Activated B cell treated with CpG ODN at 0.5 μM for 24 hours (primary cell): Measurements from ENCODE around the gene S100A8. TPM values are rescaled to one million over a fixed set of nuclear protein-coding genes. Genes with fewer than 3 reads are reported as not detected.

Experiments
- ATAC-seq: fragments of 200-7000 bp; cut with Tn5 transposase; one replicate; pipeline ENCODE4 v1.10.0; 2021; ENCODE audit warnings: low read depth, mild to moderate bottlenecking, moderate library complexity
- CTCF ChIA-PET: fragments of 350-600 bp; sonication (Branson Sonifier 250); formaldehyde crosslinking; loops from one replicate; lab custom pipeline; 2021; ENCODE audit warnings: antibody characterized with exemption; lab: Charles Lee
- POLR2A ChIA-PET: fragments of 350-600 bp; sonication (Branson Sonifier 250); formaldehyde crosslinking; loops from one replicate; lab custom pipeline; 2021; ENCODE audit warnings: antibody characterized with exemption; lab: Charles Lee
- DNase-seq: peaks from one replicate; pipeline ENCODE4 v3.0.0; 2022
- H3K27ac Mint-ChIP-seq: one replicate; pipeline ENCODE4 v1.8.0; 2020; ENCODE audit warnings: mixed read lengths
- H3K27me3 Mint-ChIP-seq: one replicate; pipeline ENCODE4 v1.8.0; 2021; ENCODE audit warnings: mixed read lengths
- H3K36me3 Mint-ChIP-seq: one replicate; pipeline ENCODE4 v1.8.0; 2021; ENCODE audit warnings: low read depth, mixed read lengths
- H3K4me1 Mint-ChIP-seq: one replicate; pipeline ENCODE4 v1.8.0; 2021; ENCODE audit warnings: mixed read lengths
- H3K4me3 Mint-ChIP-seq: one replicate; pipeline ENCODE4 v1.8.0; 2020; ENCODE audit warnings: mild to moderate bottlenecking, mixed read lengths
- H3K9me3 Mint-ChIP-seq: one replicate; pipeline ENCODE4 v1.8.0; 2020; ENCODE audit warnings: mixed read lengths
- CTCF ChIP-seq: fragments of 200-600 bp; IDR thresholded peaks from one replicate; pipeline ENCODE4 v1.8.0; 2022; ENCODE audit warnings: antibody characterized with exemption, mild to moderate bottlenecking
- intact Hi-C: fragments of 100-400 bp; cut with micrococcal nuclease; formaldehyde crosslinking; loops from one replicate; pipeline ENCODE4 v1.15.1; 2024
- total RNA-seq: library from RNA; stranded (reverse); gene quantifications from 2 replicates; pipeline ENCODE4 v1.2.3, GENCODE V29; 2022

Gene S100A8
- total RNA-seq, 1 donor from 2014 or later: not detected

GRCh38 chr1:153366261-153366660 lies 24.6 kb downstream of the S100A8 start:
- Mint-ChIP-seq H3K4me1 (no peaks in the 10 kb centered on the region), H3K4me3 (no peak overlapping the region), H3K36me3 (no peaks in the 10 kb centered on the region), H3K27me3 (peaks cover 30% of the 10 kb centered on the region), H3K9me3 (no peaks in the 10 kb centered on the region), H3K27ac (no peak overlapping the region)
- DNase-seq (no peak), ATAC-seq (no peak)
- no peak for TF ChIP-seq CTCF
- CTCF ChIA-PET: no interaction called here
- POLR2A ChIA-PET: no interaction called here
- intact Hi-C loops: no loop called here

DNA sequence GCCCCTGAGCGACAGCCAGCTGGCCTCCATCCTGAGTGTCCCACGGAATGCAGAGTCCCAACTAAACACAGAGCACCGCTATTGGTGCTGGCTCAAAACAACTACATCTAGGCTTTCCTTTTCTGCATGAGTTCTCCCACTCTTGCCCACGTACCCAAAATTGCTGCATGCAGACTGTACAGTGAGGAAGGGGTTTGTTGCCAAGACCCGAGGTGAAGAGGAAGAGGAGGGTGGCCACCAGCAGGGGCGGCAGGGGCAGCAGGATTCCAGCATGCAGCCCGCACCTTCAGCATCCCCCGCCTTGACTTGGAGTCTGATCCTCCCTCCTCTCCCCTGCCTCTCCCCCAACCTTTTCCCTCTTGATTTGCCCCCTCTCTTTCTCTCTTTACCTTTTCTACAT lies 25.2 kb downstream of the S100A8 start:
- DNase-seq: no peak
- no peaks in the 10 kb centered on the region for H3K4me1 Mint-ChIP-seq
- no peak overlapping the region for H3K4me3 Mint-ChIP-seq
- intact Hi-C loops: no loop called here
- ATAC-seq: no peak
- H3K27ac Mint-ChIP-seq: no peak overlapping the region
- no peaks in the 10 kb centered on the region for H3K9me3 Mint-ChIP-seq
- ChIA-PET CTCF (no interaction called here), POLR2A (no interaction called here)
- TF ChIP-seq CTCF: no peak
- H3K27me3 Mint-ChIP-seq: peaks cover 30% of the 10 kb centered on the region
- H3K36me3 Mint-ChIP-seq: no peaks in the 10 kb centered on the region

DNA sequence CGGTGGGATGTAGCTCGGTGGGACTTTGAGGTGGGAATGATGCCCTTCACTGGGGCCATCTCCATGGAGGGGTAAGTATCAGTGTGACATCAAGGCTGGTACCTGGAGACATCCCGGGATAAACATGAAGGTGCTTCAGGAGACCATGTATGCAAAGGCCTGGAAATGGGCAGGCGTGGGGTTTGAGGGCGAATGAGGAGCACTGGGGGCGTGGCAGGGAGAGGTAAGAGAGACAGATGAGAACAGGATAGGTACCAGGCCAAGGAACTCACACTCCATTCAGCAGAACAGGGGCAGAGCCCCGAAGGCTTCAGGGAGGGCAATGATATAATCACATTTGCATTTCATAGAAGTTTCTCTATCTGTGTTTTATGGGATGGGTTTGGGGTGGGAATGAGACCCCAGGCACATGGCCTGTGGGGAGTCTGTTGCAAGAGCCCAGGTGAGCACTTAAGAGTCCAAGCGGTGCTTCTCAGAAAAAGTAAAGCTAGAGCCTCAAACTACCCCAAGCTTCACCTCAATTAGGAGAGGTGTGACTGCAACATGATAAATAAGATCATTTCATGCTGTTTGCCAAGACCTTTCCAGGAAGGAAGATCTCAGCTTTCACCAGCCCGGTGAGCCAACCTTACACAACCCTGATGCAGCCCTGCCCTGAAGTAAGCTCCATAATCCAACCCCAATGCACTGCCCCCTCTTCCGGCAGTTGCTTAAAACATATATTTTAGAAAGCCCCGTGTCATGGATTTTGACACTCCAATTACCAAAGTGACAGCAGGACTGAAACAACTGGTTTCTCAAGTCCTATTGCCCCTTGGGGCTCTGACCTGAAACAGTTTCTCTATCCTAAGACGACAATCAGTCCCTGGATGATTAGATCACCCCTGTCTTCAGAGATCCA lies 25.9 kb downstream of the S100A8 start:
- H3K27ac Mint-ChIP-seq: no peak overlapping the region
- no peaks in the 10 kb centered on the region for H3K4me1 Mint-ChIP-seq
- POLR2A ChIA-PET: no interaction called here

DNA sequence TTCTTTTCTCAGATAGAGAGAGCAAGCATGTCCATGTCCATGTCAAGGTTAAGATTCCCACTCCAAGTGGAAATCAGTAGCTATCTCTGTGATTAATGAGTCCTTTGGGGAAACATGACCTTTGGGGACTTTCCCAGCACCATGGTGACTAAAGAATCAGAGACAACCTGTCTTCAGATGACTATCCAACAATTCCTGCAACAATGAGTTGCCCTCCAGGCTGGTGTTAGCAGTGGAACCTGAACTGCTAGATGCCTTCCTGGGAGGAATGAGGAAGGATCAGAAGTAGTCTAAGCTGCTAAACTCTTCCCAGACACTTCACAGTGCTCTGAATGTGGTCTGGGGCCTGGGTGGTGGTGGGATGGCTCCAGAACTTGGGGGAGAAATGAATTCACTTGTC lies 26.7 kb downstream of the S100A8 start:
- ChIA-PET CTCF (no interaction called here), POLR2A (no interaction called here)
- Mint-ChIP-seq H3K4me3 (no peak overlapping the region), H3K36me3 (no peaks in the 10 kb centered on the region), H3K4me1 (no peaks in the 10 kb centered on the region), H3K27me3 (peaks cover 27% of the 10 kb centered on the region), H3K9me3 (no peaks in the 10 kb centered on the region), H3K27ac (no peak overlapping the region)
- DNase-seq (no peak), ATAC-seq (no peak)
- no peak for TF ChIP-seq CTCF
- intact Hi-C loops: no loop called here

More for the DNA sequence above, 25.9 kb downstream of the S100A8 start:
- TF ChIP-seq CTCF: no peak
- DNase-seq: no peak
- no peaks in the 10 kb centered on the region for H3K36me3 Mint-ChIP-seq
- CTCF ChIA-PET: no interaction called here
- no peak for ATAC-seq
- peaks cover 27% of the 10 kb centered on the region for H3K27me3 Mint-ChIP-seq
- intact Hi-C loops: no loop called here
- no peak overlapping the region for H3K4me3 Mint-ChIP-seq
- H3K9me3 Mint-ChIP-seq: no peaks in the 10 kb centered on the region

- Mint-ChIP-seq H3K27ac (no peak overlapping the region), H3K4me1 (no peaks in the 10 kb centered on the region), H3K4me3 (no peak overlapping the region), H3K36me3 (no peaks in the 10 kb centered on the region), H3K27me3 (peaks cover 27% of the 10 kb centered on the region), H3K9me3 (no peaks in the 10 kb centered on the region)
- POLR2A ChIA-PET: no interaction called here
- intact Hi-C loops: no loop called here
- CTCF ChIA-PET: no interaction called here
- TF ChIP-seq CTCF: no peak
- DNase-seq (no peak), ATAC-seq (no peak)
Measured at GRCh38 chr1:153363641-153364040, 27.2 kb downstream of the S100A8 start.
